Fibroblast of mammary gland (primary cell): ENCODE measurements around the gene NFIX.

ENCODE experiments used
- DNase-seq: peaks from one replicate; pipeline ENCODE4 v3.0.0-alpha.2; 2010; ENCODE audit warnings: low read depth
- H3K4me3 ChIP-seq: 2 replicates; pipeline ENCODE4 v1.5.1; 2011; ENCODE audit warnings: low read depth, mild to moderate bottlenecking, low read length, moderate library complexity; ENCODE audit not compliant: control insufficient read depth
- TF ChIP-seq, protein P1 (sequence below): conservative IDR thresholded peaks from 2 replicates; pipeline ENCODE4 v1.5.1; 2011; ENCODE audit warnings: low read depth, low read length, inconsistent platforms; ENCODE audit not compliant: control insufficient read depth, insufficient read depth

The NFIX gene

DNA sequence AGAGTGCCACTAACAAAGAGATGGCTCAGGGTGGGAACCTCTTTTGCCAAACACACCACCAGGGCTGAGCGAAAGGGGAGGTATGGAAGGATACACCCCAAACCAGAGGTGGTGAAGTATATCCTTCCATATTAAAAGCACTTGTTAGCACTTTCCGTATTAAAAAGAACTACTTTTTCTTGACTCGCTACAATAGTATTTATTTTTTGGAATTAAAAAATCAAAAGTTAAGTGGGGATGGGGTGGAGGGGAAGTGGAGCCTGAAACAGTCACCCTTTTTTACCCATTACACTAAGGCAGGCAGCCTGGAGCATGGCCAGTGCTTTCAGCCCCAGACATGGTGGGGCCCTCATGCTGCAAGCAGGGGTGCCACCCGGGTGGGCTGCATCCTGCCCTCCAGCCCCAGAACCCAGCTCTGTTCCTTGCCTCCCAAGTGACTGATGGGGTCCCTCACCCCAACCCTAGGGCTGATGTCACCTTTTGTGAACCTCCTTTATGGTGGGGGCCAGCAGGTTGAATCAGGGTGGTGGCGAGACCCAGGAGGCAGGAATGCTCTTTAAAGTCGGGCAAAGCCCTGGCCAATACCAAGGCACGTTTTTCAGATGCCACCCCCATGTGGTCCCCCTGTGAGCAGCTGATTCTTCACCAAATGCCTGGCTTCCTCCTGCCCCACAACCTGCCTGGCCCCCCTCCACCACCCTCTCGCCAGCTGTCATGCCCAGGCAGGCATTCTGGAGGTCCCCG, 76.3 kb downstream of the NFIX start:
- TF ChIP-seq, protein P1, sequence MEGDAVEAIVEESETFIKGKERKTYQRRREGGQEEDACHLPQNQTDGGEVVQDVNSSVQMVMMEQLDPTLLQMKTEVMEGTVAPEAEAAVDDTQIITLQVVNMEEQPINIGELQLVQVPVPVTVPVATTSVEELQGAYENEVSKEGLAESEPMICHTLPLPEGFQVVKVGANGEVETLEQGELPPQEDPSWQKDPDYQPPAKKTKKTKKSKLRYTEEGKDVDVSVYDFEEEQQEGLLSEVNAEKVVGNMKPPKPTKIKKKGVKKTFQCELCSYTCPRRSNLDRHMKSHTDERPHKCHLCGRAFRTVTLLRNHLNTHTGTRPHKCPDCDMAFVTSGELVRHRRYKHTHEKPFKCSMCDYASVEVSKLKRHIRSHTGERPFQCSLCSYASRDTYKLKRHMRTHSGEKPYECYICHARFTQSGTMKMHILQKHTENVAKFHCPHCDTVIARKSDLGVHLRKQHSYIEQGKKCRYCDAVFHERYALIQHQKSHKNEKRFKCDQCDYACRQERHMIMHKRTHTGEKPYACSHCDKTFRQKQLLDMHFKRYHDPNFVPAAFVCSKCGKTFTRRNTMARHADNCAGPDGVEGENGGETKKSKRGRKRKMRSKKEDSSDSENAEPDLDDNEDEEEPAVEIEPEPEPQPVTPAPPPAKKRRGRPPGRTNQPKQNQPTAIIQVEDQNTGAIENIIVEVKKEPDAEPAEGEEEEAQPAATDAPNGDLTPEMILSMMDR = no peak
- no peak for DNase-seq
- H3K4me3 ChIP-seq = no peak overlapping the region

DNA sequence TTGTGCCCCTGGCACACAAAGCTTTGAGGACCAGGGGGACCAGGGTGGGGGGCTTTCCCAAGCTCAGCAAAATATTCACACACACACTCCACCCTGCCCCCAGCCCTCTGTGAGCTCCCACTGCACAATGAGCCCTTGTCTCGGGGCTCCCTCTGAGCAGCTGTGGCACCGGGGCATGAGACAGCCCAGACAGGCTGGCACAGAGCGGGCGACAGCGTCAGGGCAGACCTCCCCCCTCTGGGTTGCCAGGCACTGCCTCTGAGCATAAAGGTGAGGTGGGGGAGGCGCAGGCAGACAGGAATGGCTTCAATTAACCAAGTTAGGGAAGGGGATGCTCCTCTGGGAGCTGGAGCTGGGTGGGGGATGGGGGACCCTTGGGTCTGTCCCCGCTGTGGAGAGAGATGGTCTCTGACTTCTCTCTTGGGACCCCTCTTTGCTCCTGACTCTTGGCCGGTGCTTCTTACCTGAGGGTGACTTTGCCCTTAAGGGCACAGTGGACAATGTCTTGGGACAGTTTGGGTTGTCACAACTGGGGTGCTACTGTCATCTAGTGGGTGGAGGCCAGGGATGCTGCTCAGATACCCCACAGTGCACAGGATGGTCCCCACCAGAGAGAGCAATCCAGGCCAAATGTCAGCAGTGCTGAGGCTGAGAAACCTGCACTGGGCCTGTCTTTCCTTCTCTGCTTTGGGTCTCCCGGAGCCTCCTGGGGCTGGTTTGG, 77.1 kb downstream of the NFIX start:
- TF ChIP-seq, protein P1 = no peak
- H3K4me3 ChIP-seq = no peak overlapping the region
- DNase-seq = no peak

DNA sequence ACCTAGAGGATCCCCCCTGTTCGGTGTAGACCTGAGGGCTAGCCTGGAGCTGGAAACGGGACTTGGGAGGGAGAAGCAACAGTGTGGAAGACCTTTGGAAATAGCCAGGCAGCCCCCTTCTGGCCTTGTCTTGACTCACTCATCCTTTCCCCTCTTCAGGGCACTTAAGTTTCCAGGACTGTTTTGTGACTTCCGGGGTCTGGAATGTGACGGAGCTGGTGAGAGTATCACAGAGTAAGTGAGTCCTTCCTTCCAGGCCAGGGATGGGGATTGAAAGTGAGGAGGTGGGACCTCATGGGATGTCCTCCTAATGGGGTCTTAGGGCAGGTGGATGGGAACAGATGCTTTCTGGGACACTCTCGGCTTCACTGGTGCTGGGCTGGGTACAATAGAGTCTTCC, 78.0 kb downstream of the NFIX start:
- TF ChIP-seq, protein P1 = no peak
- DNase-seq = no peak
- H3K4me3 ChIP-seq = no peak overlapping the region

DNA sequence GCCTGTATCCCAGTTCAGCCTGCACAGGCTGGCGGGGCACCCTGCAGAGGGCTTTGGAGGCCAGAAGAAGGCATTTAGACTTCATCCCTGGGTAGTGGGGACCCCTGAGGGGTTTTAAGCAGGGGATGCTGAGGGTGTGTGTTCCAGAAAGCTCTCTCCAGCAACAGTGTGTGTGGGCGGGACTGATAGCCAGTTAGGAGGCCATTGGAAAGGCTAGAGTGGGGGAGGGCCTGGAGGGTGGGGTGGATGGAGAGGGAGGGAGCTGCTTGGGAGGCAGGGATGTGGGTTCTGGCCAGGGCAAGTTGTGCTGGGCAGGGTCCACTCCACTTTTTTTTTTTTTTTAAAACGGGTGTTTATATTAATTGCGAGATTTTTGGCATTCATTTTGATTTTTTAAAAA, 79.1 kb downstream of the NFIX start:
- DNase-seq = no peak
- TF ChIP-seq, protein P1 = no peak
- no peak overlapping the region for H3K4me3 ChIP-seq

DNA sequence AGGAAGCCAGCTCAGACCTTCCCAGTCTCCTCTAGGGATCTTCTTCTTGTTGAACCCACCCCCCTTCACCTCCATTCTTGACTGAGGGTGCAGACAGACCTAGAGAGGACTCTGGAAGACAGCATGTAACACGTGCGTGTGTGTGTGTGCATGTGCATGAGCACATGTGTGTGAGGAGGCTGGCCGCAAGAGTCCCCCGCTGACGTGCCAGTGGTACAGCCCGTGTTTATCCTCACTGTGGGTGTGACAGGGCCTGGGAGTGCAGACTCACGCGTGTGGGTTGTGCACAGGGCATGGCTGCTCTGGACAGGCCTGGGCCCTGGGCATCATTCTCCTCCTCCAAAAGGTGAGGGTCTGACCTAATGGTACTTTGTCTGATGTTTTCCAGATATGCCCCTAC, 81.0 kb downstream of the NFIX start:
- no peak for DNase-seq
- TF ChIP-seq, protein P1 = no peak
- H3K4me3 ChIP-seq = no peak overlapping the region

DNA sequence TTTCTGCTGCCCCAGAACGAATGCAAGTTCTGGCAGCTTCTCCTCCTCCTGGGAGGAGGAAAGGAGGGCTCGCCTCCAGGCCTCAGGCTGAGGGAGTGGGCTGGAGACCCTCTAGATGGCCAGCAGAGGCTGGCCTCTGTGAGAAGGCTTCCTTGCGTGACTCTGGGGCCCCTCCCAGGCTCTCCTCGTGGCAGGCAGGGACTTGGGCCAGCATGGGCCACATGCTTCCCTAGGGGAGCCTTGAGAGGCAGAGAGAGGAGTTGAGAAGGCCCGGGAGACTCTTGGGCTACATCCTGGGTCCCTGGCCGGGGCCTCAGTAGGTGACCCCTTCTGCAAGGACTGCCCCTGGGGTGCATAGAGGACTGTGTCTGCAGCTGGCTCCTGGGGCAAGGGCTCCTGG, 81.5 kb downstream of the NFIX start:
- TF ChIP-seq, protein P1 = no peak
- H3K4me3 ChIP-seq = no peak overlapping the region
- DNase-seq = no peak
